IPS-15b (cell line): Measurements from ENCODE around the gene BEST4.
"Not testable (repeated sequence)": the region's sequence is repeated elsewhere in the genome, so short reads cannot be mapped to it uniquely, and the experiment has no call there.

ENCODE experiments used
- H3K27me3 ChIP-seq: one replicate; pipeline ENCODE4 v1.6.1; 2013; ENCODE audit warnings: low read length; ENCODE audit not compliant: control insufficient read depth, insufficient read depth
- H3K36me3 ChIP-seq: one replicate; pipeline ENCODE4 v1.6.1; 2013; ENCODE audit warnings: low read length; ENCODE audit not compliant: control insufficient read depth, insufficient read depth
- H3K4me1 ChIP-seq: one replicate; pipeline ENCODE4 v1.6.1; 2013; ENCODE audit warnings: mild to moderate bottlenecking, low read length; ENCODE audit not compliant: control insufficient read depth, insufficient read depth
- H3K4me3 ChIP-seq: one replicate; pipeline ENCODE4 v1.5.1; 2013; ENCODE audit warnings: low read depth, low read length
- H3K9ac ChIP-seq: one replicate; pipeline ENCODE4 v1.6.1; 2013; ENCODE audit warnings: low read depth, mild to moderate bottlenecking, low read length
- H3K9me3 ChIP-seq: one replicate; pipeline ENCODE4 v1.6.1; 2013; ENCODE audit warnings: mild to moderate bottlenecking, low read length; ENCODE audit not compliant: control insufficient read depth, insufficient read depth

The BEST4 gene

GRCh38 chr1:44826375-44827196, 38.6 kb upstream of the BEST4 start:
- Histone ChIP-seq H3K9ac (no peak overlapping the region), H3K36me3 (no peaks in the 10 kb centered on the region), H3K4me3 (no peak overlapping the region), H3K27me3 (no peaks in the 10 kb centered on the region), H3K4me1 (peaks cover 9% of the 10 kb centered on the region), H3K9me3 (no peaks in the 10 kb centered on the region)

DNA sequence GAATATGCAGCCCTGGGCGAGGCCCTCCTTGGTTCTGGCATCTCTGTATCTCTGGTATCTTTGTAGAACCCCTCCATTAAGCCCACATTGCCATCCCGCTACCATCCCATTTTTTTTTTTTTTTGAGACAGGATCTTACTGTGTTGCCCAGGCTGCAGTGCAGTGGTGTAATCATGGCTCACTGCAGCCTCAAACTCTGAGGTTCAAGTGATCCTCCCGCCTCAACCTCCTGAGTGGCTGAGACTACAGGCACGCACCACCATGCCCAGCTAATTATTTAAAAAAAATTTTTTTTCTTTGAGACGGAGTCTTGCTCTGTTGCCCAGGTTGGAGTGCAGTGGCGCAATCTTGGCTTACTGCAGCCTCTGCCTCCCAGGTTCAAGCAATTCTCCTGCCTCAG, 36.4 kb upstream of the BEST4 start:
- not testable (repeated sequence) for H3K27me3 ChIP-seq, H3K4me3 ChIP-seq, H3K4me1 ChIP-seq, H3K9me3 ChIP-seq, H3K9ac ChIP-seq, H3K36me3 ChIP-seq

- no peaks in the 10 kb centered on the region for H3K36me3 ChIP-seq
- no peaks in the 10 kb centered on the region for H3K9me3 ChIP-seq
- H3K4me3 ChIP-seq: no peak overlapping the region
- no peaks in the 10 kb centered on the region for H3K27me3 ChIP-seq
- H3K9ac ChIP-seq: no peak overlapping the region
- H3K4me1 ChIP-seq: peaks cover 2% of the 10 kb centered on the region
Observed at GRCh38 chr1:44822981-44823451, 35.0 kb upstream of the BEST4 start.

DNA sequence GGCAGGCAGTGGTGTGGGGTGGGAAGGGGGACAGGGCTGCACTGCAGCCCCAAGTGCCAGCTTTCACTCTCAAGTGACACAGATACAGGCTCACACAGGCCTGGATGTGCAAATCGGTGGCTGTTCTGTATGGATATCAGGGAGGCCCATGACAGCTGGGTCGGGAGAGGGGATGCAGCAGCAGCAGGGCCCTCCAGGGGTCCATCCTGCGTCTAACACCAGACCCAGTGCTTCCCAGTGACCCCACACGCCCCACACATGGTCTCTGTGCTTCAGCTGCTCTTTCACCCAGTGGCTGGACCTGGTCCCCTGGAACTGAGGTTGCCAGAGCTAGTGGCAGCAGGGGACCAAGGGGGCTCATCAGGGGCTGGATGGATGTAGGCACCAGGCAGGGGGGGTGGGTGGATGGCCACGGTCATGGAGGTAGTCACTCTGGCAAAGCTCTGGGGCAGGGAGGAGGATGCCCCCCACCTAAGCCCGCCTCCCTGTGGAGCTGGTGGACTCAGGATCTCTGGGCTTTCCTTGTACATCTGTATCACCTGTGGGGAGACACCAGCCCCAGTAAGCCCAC, 34.2 kb upstream of the BEST4 start:
- H3K4me3 ChIP-seq: no peak overlapping the region
- no peaks in the 10 kb centered on the region for H3K9me3 ChIP-seq
- H3K27me3 ChIP-seq: no peaks in the 10 kb centered on the region
- H3K4me1 ChIP-seq: peaks cover 2% of the 10 kb centered on the region
- no peaks in the 10 kb centered on the region for H3K36me3 ChIP-seq
- H3K9ac ChIP-seq: no peak overlapping the region

DNA sequence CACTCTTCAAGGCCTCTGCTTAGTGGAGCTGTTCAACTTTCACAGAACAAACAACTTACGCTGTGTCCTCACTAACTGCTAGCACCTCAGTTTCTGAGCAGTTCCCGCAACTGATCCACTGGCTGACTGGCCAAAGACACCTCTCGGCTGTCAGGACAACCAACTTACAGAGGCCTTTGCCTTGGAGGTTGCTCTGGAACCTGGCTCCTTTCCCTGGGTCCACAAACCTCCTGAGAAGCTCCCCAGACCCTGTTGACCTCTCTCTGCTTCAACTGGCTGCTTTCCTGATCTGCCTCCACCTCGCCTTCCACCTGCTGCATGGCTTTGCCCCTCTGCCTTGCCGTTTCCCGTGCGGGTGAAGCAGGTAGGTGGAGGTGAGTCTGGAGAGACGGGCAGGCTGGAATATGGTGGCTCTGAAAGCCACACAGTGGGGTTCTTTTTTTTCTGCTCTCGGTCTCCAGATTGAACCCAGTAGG, 33.3 kb upstream of the BEST4 start:
- no peak overlapping the region for H3K9ac ChIP-seq

GRCh38 chr1:44820328-44821239, 32.6 kb upstream of the BEST4 start:
- Histone ChIP-seq H3K9ac (peak overlapping the region; percentile 97), H3K27me3 (no peaks in the 10 kb centered on the region), H3K36me3 (no peaks in the 10 kb centered on the region), H3K4me3 (peak overlapping the region; percentile 62), H3K9me3 (no peaks in the 10 kb centered on the region), H3K4me1 (no peaks in the 10 kb centered on the region)

More for the DNA sequence above, 33.3 kb upstream of the BEST4 start:
- no peak overlapping the region for H3K4me3 ChIP-seq
- no peaks in the 10 kb centered on the region for H3K36me3 ChIP-seq
- H3K9me3 ChIP-seq: no peaks in the 10 kb centered on the region
- H3K4me1 ChIP-seq: no peaks in the 10 kb centered on the region
- H3K27me3 ChIP-seq: no peaks in the 10 kb centered on the region

DNA sequence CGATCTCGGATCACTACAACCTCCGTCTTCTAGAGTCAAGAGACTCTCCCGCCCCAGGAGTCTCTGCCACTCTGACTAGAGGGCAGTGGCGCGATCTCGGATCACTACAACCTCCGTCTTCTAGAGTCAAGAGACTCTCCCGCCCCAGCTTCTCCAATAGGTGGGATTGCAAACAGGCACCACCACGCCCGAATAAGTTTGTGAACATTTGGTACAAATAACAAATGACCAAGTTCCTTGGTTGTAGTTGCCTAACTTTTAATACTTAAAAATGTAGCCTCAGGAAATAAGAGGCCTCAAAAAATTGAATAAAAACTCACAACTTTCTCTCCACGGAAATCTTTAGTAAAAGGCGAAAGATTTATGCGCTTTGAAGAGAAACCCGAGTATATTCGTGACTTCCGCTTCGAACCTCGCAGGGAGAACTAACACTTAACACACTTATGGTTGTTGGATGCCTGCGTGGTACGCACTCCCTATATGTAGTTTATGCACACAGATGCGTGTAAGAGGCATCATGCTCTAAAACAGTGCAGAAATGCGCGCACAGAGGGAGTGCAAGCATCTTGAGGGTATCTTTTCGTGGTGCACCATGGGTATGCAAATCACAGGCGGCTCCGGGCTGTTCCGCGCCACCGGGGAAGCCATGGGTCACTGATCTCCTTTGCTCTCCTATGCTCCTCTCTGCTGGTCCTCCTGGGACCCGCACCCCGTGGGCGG, 31.8 kb upstream of the BEST4 start:
- peak overlapping the region; percentile 97 for H3K9ac ChIP-seq
- no peaks in the 10 kb centered on the region for H3K27me3 ChIP-seq
- no peaks in the 10 kb centered on the region for H3K4me1 ChIP-seq
- peak overlapping the region; percentile 62 for H3K4me3 ChIP-seq
- H3K9me3 ChIP-seq: no peaks in the 10 kb centered on the region
- no peaks in the 10 kb centered on the region for H3K36me3 ChIP-seq

DNA sequence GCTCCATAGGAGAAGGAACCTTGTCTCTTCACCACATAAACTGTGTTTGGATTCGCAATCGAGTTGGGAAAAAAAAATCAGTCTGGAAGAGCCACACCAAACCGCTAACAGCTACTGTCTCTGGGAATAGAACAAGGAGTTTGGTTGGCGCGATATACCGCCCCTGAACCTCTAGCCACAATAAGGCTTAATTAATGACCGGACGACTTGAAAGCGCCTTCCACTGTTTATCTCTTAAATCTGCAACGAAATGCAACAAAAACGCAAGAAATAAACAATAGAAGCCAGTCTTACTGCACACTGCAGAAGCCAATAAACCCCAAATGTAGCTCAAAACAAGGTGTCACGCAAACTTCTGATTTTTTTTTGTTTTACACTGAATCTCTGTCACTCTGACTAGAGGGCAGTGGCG, 31.2 kb upstream of the BEST4 start:
- Histone ChIP-seq H3K9ac (peak overlapping the region; percentile 79), H3K9me3 (no peaks in the 10 kb centered on the region), H3K36me3 (no peaks in the 10 kb centered on the region), H3K4me3 (peak overlapping the region; percentile 45), H3K27me3 (no peaks in the 10 kb centered on the region), H3K4me1 (no peaks in the 10 kb centered on the region)

GRCh38 chr1:44817771-44818495, 30.0 kb upstream of the BEST4 start:
- no peaks in the 10 kb centered on the region for H3K27me3 ChIP-seq
- H3K36me3 ChIP-seq: no peaks in the 10 kb centered on the region
- no peaks in the 10 kb centered on the region for H3K4me1 ChIP-seq
- H3K9me3 ChIP-seq: no peaks in the 10 kb centered on the region
- H3K9ac ChIP-seq: no peak overlapping the region
- H3K4me3 ChIP-seq: no peak overlapping the region

DNA sequence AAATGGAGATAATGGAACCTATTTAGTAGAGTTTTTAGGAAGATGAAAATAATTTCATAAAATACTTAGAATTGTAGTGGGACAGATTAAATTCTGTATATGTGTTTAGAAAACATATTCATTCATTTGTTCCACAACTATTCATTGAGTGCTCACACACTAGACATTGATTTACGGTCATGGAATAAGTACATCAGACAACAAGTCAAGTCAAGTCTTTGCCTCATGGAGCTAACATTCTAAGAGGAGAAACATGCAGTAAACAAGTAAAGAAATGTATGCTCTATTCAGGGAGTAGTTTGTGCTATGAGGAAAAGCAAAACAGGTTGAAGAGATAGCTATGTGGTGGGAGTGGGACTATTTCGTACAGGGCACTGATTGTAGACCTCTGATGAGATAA, 29.3 kb upstream of the BEST4 start:
- no peaks in the 10 kb centered on the region for H3K36me3 ChIP-seq
- no peak overlapping the region for H3K4me3 ChIP-seq
- H3K27me3 ChIP-seq: no peaks in the 10 kb centered on the region
- H3K9ac ChIP-seq: no peak overlapping the region
- H3K4me1 ChIP-seq: no peaks in the 10 kb centered on the region
- H3K9me3 ChIP-seq: no peaks in the 10 kb centered on the region
